H9 (cell line): ENCODE data around the gene BSPRY. TPM values are rescaled to one million over a fixed set of nuclear protein-coding genes. Genes with fewer than 3 reads are reported as not detected.

Experiments used
- DNase-seq: peaks from one replicate; pipeline ENCODE4 v3.0.0-alpha.2; 2017
- H2AFZ ChIP-seq: one replicate; pipeline ENCODE4 v1.6.1; 2013; ENCODE audit warnings: mild to moderate bottlenecking, low read length, control low read depth, moderate library complexity
- H2AK5ac ChIP-seq: 2 replicates; pipeline ENCODE4 v1.6.1; 2013; ENCODE audit warnings: low read length, control low read depth, mixed read lengths; ENCODE audit not compliant: insufficient read length
- H2BK120ac ChIP-seq: one replicate; pipeline ENCODE4 v1.6.1; 2013; ENCODE audit warnings: low read depth, mild to moderate bottlenecking, low read length, control low read depth, inconsistent platforms; ENCODE audit not compliant: poor library complexity, severe bottlenecking
- H2BK12ac ChIP-seq: 2 replicates; pipeline ENCODE4 v1.6.1; 2013; ENCODE audit warnings: low read length, control low read depth, mixed read lengths, low read depth; ENCODE audit not compliant: insufficient read length
- H2BK15ac ChIP-seq: 2 replicates; pipeline ENCODE4 v1.6.1; 2013; ENCODE audit warnings: low read depth, low read length, control low read depth
- H2BK20ac ChIP-seq: one replicate; pipeline ENCODE4 v1.6.1; 2013; ENCODE audit warnings: low read depth, mild to moderate bottlenecking, low read length, control low read depth, inconsistent platforms; ENCODE audit not compliant: poor library complexity, severe bottlenecking
- H2BK5ac ChIP-seq: 2 replicates; pipeline ENCODE4 v1.6.1; 2013; ENCODE audit warnings: low read length, control low read depth, mixed read lengths; ENCODE audit not compliant: insufficient read length
- H3K14ac ChIP-seq: 2 replicates; pipeline ENCODE4 v1.6.1; 2013; ENCODE audit warnings: low read length, control low read depth; ENCODE audit not compliant: insufficient read depth
- H3K18ac ChIP-seq: 2 replicates; pipeline ENCODE4 v1.6.1; 2013; ENCODE audit warnings: low read depth, mild to moderate bottlenecking, mixed read lengths, low read length, control low read depth; ENCODE audit not compliant: insufficient read length
- H3K23ac ChIP-seq: 2 replicates; pipeline ENCODE4 v1.6.1; 2013; ENCODE audit warnings: low read length, control low read depth, mixed read lengths, low read depth; ENCODE audit not compliant: insufficient read length
- H3K23me2 ChIP-seq: 2 replicates; pipeline ENCODE4 v1.6.1; 2013; ENCODE audit warnings: low read depth, mild to moderate bottlenecking, mixed read lengths, low read length, control low read depth; ENCODE audit not compliant: insufficient read length, poor library complexity, severe bottlenecking
- H3K27ac ChIP-seq: 2 replicates; pipeline ENCODE4 v1.5.1; 2013; ENCODE audit warnings: low read length, control low read depth, mixed read lengths, low read depth; ENCODE audit not compliant: insufficient read length
- H3K27me3 ChIP-seq: 2 replicates; pipeline ENCODE4 v1.6.1; 2013; ENCODE audit warnings: low read length, control low read depth, inconsistent platforms; ENCODE audit not compliant: insufficient read depth
- H3K4ac ChIP-seq: 2 replicates; pipeline ENCODE4 v1.6.1; 2013; ENCODE audit warnings: low read depth, mild to moderate bottlenecking, control low read depth, inconsistent platforms, low read length, moderate library complexity
- H3K4me1 ChIP-seq: 2 replicates; pipeline ENCODE4 v1.6.1; 2013; ENCODE audit warnings: low read length, control low read depth, inconsistent platforms; ENCODE audit not compliant: insufficient read depth
- H3K4me2 ChIP-seq: 2 replicates; pipeline ENCODE4 v1.6.1; 2013; ENCODE audit warnings: low read length, control low read depth, mixed read lengths; ENCODE audit not compliant: insufficient read length, insufficient read depth
- H3K56ac ChIP-seq: 2 replicates; pipeline ENCODE4 v1.6.1; 2013; ENCODE audit warnings: low read depth, mild to moderate bottlenecking, mixed read lengths, low read length, control low read depth; ENCODE audit not compliant: insufficient read length
- H3K79me1 ChIP-seq: 2 replicates; pipeline ENCODE4 v1.6.1; 2013; ENCODE audit warnings: low read depth, mild to moderate bottlenecking, moderate library complexity, low read length, control low read depth, inconsistent platforms; ENCODE audit not compliant: insufficient read depth, poor library complexity, severe bottlenecking
- H3K79me2 ChIP-seq: 2 replicates; pipeline ENCODE4 v1.6.1; 2013; ENCODE audit warnings: low read length, control low read depth, inconsistent platforms; ENCODE audit not compliant: insufficient read depth
- H3K9ac ChIP-seq: 2 replicates; pipeline ENCODE4 v1.6.1; 2013; ENCODE audit warnings: low read length, control low read depth, mixed read lengths; ENCODE audit not compliant: insufficient read length; ENCODE audit errors: extremely low read depth
- H3K9me3 ChIP-seq: one replicate; pipeline ENCODE4 v1.6.1; 2013; ENCODE audit warnings: low read depth, low read length, inconsistent platforms; ENCODE audit not compliant: control insufficient read depth
- H3T11ph ChIP-seq: one replicate; pipeline ENCODE4 v1.6.1; 2013; ENCODE audit warnings: mild to moderate bottlenecking, low read length, control low read depth, inconsistent platforms
- H4K20me1 ChIP-seq: one replicate; pipeline ENCODE4 v1.6.1; 2013; ENCODE audit not compliant: control insufficient read depth, insufficient read length, insufficient read depth
- H4K5ac ChIP-seq: 2 replicates; pipeline ENCODE4 v1.6.1; 2013; ENCODE audit warnings: low read depth, mild to moderate bottlenecking, mixed read lengths, low read length, control low read depth; ENCODE audit not compliant: insufficient read length
- H4K8ac ChIP-seq: replicated peaks from 2 replicates; pipeline ENCODE4 v1.6.1; 2013; ENCODE audit warnings: low read length, control low read depth, mixed read lengths, low read depth; ENCODE audit not compliant: insufficient read length
- H4K91ac ChIP-seq: 2 replicates; pipeline ENCODE4 v1.6.1; 2013; ENCODE audit warnings: low read depth, mild to moderate bottlenecking, moderate library complexity, mixed read lengths, low read length, control low read depth; ENCODE audit not compliant: insufficient read length
- H3K27ac Mint-ChIP-seq, 3 experiments: 2 replicates in 2 of 3; 3 replicates in 1 of 3; pipeline ENCODE4 v1.8.0; 2020 to 2021; ENCODE audit warnings: mixed read lengths in 3 of 3, mild to moderate bottlenecking in 1 of 3, moderate library complexity in 1 of 3
- H3K27me3 Mint-ChIP-seq: 2 replicates; pipeline ENCODE4 v1.8.0; 2021; ENCODE audit warnings: low read depth, mild to moderate bottlenecking, moderate library complexity, mixed read lengths
- H3K36me3 Mint-ChIP-seq, 3 experiments: 2 replicates in 2 of 3; 3 replicates in 1 of 3; pipeline ENCODE4 v1.8.0; 2020 to 2021; ENCODE audit warnings: low read depth in 3 of 3, mixed read lengths in 3 of 3; ENCODE audit not compliant: insufficient read depth in 1 of 3
- H3K4me1 Mint-ChIP-seq, 2 experiments: 2 replicates each; pipeline ENCODE4 v1.8.0; 2020; ENCODE audit warnings: mixed read lengths in 2 of 2
- H3K4me3 Mint-ChIP-seq, 2 experiments: 2 replicates in 1 of 2; 3 replicates in 1 of 2; pipeline ENCODE4 v1.8.0; 2020 to 2021; ENCODE audit warnings: mild to moderate bottlenecking in 2 of 2, mixed read lengths in 2 of 2, moderate library complexity in 1 of 2
- H3K9me3 Mint-ChIP-seq, 2 experiments: 2 replicates in 1 of 2; 3 replicates in 1 of 2; pipeline ENCODE4 v1.8.0; 2020; ENCODE audit warnings: mild to moderate bottlenecking in 2 of 2, mixed read lengths in 2 of 2, moderate library complexity in 1 of 2
- WGBS: extraction: QIAGEN DNeasy Blood & Tissue Kit; methylation state at CpG from one replicate; pipeline ENCODE4 v1.1.7; 2013; ENCODE audit warnings: missing lambda C conversion rate, low lambda C conversion rate, mixed read lengths; ENCODE audit not compliant: insufficient read length; ENCODE audit errors: extremely low coverage; 5-methylcytosine and 5-hydroxymethylcytosine counted together
- total RNA-seq: library from RNA; stranded (reverse); gene quantifications from 2 replicates; pipeline ENCODE4 v1.2.1, GENCODE V29; 2021
- TF ChIP-seq, protein P1 (sequence below): fragments of 200-600 bp; sonication (generic); conservative IDR thresholded peaks from 3 replicates; pipeline ENCODE4 v1.8.0; 2021; ENCODE audit warnings: antibody characterized with exemption, mild to moderate bottlenecking

The BSPRY gene
- total RNA-seq, 1 experiment from 2014 or later = 4.5 TPM

DNA sequence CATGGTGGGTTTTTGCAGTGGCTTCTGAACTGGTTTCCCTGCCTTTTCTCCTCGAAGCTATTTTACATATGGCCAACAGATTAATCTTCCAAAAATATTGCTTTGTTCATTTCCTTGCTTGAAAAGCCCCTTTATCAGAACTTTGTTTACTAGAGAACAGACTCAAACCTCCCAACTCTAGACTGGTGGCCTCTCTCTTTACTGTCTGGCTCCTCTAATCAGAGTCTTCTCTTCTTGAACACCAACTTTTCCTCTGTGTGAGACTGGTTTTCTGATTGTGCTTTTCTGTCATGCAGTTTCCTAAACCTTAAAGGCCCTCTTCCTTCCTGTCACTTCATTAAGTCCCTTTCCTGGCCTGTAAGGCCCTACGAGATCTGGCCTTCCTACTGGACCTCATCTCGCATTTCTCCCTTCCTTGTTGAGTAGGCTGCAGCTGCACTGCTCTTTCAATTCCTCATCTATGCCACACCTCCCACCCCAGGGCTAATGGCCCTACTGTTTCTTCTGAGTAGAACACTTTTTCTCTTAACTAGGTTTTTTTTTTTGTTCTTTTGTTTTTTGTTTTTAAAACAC, 66.9 kb downstream of the BSPRY start:
- Histone ChIP-seq H3K9ac (no peak overlapping the region), H2AK5ac (no peak overlapping the region), H3K18ac (no peak overlapping the region), H2BK12ac (no peak overlapping the region), H3K23me2 (no peaks in the 10 kb centered on the region), H3K23ac (no peak overlapping the region), H3K56ac (no peak overlapping the region), H3K4ac (no peak overlapping the region), H3K79me1 (no peaks in the 10 kb centered on the region), H2BK20ac (no peak overlapping the region), H3T11ph (no peak overlapping the region), H3K27me3 (no peaks in the 10 kb centered on the region), H4K20me1 (no peaks in the 10 kb centered on the region), H2AFZ (no peak overlapping the region), H2BK5ac (no peak overlapping the region), H3K4me2 (no peak overlapping the region), H4K8ac (no peak overlapping the region), H3K4me1 (no peaks in the 10 kb centered on the region), H3K9me3 (no peaks in the 10 kb centered on the region), H3K79me2 (no peaks in the 10 kb centered on the region), H3K27ac (no peak overlapping the region), H3K14ac (no peak overlapping the region), H4K91ac (no peak overlapping the region), H2BK15ac (no peak overlapping the region), H2BK120ac (no peak overlapping the region), H4K5ac (no peak overlapping the region)
- H3K27me3 Mint-ChIP-seq = no peaks in the 10 kb centered on the region
- H3K36me3 Mint-ChIP-seq = no peaks in the 10 kb centered on the region
- H3K4me1 Mint-ChIP-seq = peaks cover 0 to 5% of the 10 kb centered on the region in 2 experiments; a peak in 2 of 4 replicates
- H3K9me3 Mint-ChIP-seq = no peaks in the 10 kb centered on the region
- H3K27ac Mint-ChIP-seq = no peak overlapping the region
- no peak for DNase-seq
- H3K4me3 Mint-ChIP-seq = no peak overlapping the region
- no CpG with 5 or more reads among the region's 3 CpGs for WGBS
- TF ChIP-seq, protein P1, sequence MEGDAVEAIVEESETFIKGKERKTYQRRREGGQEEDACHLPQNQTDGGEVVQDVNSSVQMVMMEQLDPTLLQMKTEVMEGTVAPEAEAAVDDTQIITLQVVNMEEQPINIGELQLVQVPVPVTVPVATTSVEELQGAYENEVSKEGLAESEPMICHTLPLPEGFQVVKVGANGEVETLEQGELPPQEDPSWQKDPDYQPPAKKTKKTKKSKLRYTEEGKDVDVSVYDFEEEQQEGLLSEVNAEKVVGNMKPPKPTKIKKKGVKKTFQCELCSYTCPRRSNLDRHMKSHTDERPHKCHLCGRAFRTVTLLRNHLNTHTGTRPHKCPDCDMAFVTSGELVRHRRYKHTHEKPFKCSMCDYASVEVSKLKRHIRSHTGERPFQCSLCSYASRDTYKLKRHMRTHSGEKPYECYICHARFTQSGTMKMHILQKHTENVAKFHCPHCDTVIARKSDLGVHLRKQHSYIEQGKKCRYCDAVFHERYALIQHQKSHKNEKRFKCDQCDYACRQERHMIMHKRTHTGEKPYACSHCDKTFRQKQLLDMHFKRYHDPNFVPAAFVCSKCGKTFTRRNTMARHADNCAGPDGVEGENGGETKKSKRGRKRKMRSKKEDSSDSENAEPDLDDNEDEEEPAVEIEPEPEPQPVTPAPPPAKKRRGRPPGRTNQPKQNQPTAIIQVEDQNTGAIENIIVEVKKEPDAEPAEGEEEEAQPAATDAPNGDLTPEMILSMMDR = no peak
